Psoas muscle (tissue), 8 donors: ENCODE data around the gene MEIOSIN. TPM values are rescaled to one million over a fixed set of nuclear protein-coding genes. Genes with fewer than 3 reads are reported as not detected.

Experiments used
- ATAC-seq, 4 donors: fragments of 200-7000 bp; cut with Tn5 transposase; one replicate each; pipeline ENCODE4 v1.9.1; 2020; ENCODE audit warnings: moderate library complexity in 3 of 4, mild to moderate bottlenecking in 2 of 4
- DNase-seq, 2 donors: peaks; one replicate each; pipeline ENCODE4 v3.0.0-alpha.2; 2020
- H3K27ac ChIP-seq: fragments of 200-600 bp; one replicate; pipeline ENCODE4 v1.8.0; 2022
- H3K27me3 ChIP-seq, 3 donors: fragments of 200-600 bp in 1 of 3; one replicate each; pipeline versions ENCODE4 v1.6.1 to v1.8.0; 2013 to 2022; ENCODE audit warnings: low read length in 2 of 3, mild to moderate bottlenecking in 2 of 3, moderate library complexity in 1 of 3; ENCODE audit not compliant: insufficient read depth in 3 of 3
- H3K36me3 ChIP-seq, 2 donors: fragments of 200-600 bp in 1 of 2; one replicate each; pipeline versions ENCODE4 v1.6.1 to v1.8.0; 2013 to 2022; ENCODE audit warnings: low read depth in 1 of 2, mild to moderate bottlenecking in 1 of 2, moderate library complexity in 1 of 2; ENCODE audit not compliant: insufficient read depth in 1 of 2
- H3K4me1 ChIP-seq: fragments of 200-600 bp; one replicate; pipeline ENCODE4 v1.8.0; 2022
- H3K4me3 ChIP-seq: fragments of 200-600 bp; one replicate; pipeline ENCODE4 v1.8.0; 2022; ENCODE audit warnings: mild to moderate bottlenecking
- H3K9me3 ChIP-seq: fragments of 200-600 bp; one replicate; pipeline ENCODE4 v1.8.0; 2022
- WGBS, 3 donors: extraction: QIAGEN DNeasy Blood & Tissue Kit; methylation state at CpG; one replicate each; pipeline versions ENCODE4 v1.1.6 to v1.1.7; 2013; 5-methylcytosine and 5-hydroxymethylcytosine counted together
- intact Hi-C, 2 donors: fragments of 100-400 bp; cut with DNase I; formaldehyde crosslinking; loops; one replicate each; pipeline versions ENCODE4 v1.11.0 to v1.14.2; 2022
- polyA plus RNA-seq, 3 donors: library from polyadenylated mRNA; stranded (reverse); fragments of 200-250 nt; gene quantifications; one replicate each; pipeline ENCODE4 v1.2.3, GENCODE V29; 2013
- total RNA-seq, 4 donors: library from RNA; stranded (reverse); fragmentation: NEBNext Ultra II Directional in 2 of 4; extraction: Animal tissue kit (Norgen Biotek cat#: 25700) in 2 of 4; gene quantifications; one replicate each; pipeline versions ENCODE4 v1.2.1 to v1.2.4, GENCODE V29; 2021 to 2023
- TF ChIP-seq, protein P1 (sequence below): fragments of 200-600 bp; IDR thresholded peaks from one replicate; pipeline ENCODE4 v1.8.0; 2022; ENCODE audit warnings: antibody characterized with exemption
- donor health status: healthy with polysubstance abuse.
- donor health status: DM: no; HTN: no; CAD: no; lungs with moderate emphysema.
- donor health status: Bipolar disorder and iron deficiency.
- donor health status: healthy.
- donor health status: DM: yes; HTN: yes; CAD: no.
- donor health status: DM: no; HTN: no; CAD: no.
- donor health status: DM: no; HTN: no; CAD: no.
- donor health status: DM: yes; HTN: yes; CAD: no.

Gene MEIOSIN
- total and polyA plus RNA-seq, 7 donors = 0.01 TPM; not detected in 6

DNA sequence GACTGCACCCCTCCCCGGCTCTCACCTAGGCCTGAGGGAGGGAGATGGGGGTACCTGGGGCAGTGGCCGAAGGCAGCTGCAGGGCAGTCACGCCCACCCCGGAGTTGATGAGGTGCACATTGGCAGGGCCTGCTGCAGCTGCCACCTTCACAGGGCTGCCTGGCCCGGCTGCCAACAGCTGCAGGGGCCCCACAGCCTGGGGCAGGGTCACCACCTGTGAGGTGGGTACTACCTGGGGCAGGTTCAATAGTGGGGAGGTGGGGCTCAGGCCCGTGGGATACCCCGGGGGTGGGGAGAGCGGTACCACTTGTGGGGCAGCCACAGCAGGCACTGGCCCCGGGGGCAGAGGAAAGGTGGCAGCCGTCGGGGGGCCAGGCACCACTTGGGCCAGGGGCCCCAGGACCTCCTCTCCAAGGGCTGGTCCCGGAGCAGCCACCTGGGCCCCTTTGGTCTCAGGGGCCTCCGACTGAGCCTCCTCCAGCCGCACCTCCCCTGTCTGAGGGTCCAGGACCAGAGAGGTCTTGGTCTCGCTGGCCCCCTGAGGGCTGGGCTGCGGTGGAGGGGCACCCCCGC, 33.1 kb downstream of the MEIOSIN start:
- Histone ChIP-seq H3K36me3 (peaks cover 0 to 8% of the 10 kb centered on the region in 2 donors), H3K9me3 (no peaks in the 10 kb centered on the region), H3K27ac (peak overlapping the region; percentile 95), H3K27me3 (no peaks in the 10 kb centered on the region), H3K4me3 (peak overlapping the region; percentile 87), H3K4me1 (peaks cover 34% of the 10 kb centered on the region)
- intact Hi-C loops = loop anchor here in 1 of 2 donors (2.0 to 5.0 kb wide), 2 partner anchors 34 to 46 kb away; partner anchors contain the start of genes FBXO46 and MEIOSIN
- no peak for DNase-seq
- 56 to 57% (median 56%) methylated on average over 10 to 17 of the region's 17 CpGs for WGBS, 3 donors
- TF ChIP-seq, protein P1, sequence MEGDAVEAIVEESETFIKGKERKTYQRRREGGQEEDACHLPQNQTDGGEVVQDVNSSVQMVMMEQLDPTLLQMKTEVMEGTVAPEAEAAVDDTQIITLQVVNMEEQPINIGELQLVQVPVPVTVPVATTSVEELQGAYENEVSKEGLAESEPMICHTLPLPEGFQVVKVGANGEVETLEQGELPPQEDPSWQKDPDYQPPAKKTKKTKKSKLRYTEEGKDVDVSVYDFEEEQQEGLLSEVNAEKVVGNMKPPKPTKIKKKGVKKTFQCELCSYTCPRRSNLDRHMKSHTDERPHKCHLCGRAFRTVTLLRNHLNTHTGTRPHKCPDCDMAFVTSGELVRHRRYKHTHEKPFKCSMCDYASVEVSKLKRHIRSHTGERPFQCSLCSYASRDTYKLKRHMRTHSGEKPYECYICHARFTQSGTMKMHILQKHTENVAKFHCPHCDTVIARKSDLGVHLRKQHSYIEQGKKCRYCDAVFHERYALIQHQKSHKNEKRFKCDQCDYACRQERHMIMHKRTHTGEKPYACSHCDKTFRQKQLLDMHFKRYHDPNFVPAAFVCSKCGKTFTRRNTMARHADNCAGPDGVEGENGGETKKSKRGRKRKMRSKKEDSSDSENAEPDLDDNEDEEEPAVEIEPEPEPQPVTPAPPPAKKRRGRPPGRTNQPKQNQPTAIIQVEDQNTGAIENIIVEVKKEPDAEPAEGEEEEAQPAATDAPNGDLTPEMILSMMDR = no peak
- ATAC-seq = no peak

DNA sequence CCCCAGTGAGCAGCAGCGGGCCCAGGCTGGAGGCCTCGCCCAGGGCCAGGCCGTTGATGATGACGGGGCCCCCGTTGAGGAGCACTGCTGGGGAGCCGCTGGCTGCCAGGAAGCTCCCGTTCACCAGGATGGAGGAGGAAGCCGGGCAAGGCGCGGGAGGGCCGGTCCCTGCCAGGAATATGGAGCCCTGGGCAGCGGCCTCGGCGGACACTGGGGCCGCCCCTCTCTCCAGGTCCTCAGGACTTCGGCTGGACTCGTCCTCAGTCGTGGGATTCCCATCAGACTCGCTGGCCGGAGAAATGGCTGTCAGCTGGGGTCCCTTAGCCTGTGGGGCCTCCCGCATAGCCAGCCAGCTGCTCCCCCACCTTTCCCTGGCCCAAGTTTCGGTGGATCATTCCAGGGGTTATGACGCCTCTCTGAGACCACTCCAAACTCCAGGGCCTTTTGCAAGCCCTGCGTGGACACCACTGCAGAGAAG, 33.7 kb downstream of the MEIOSIN start:
- no peak for DNase-seq
- 15 to 19% (median 16%) methylated on average over 18 to 24 of the region's 24 CpGs for WGBS, 3 donors
- TF ChIP-seq, protein P1 = no peak
- peaks cover 34% of the 10 kb centered on the region for H3K4me1 ChIP-seq
- ATAC-seq = no peak
- H3K27ac ChIP-seq = peak overlapping the region; percentile 95
- peaks cover 0 to 14% of the 10 kb centered on the region in 2 donors for H3K36me3 ChIP-seq
- H3K27me3 ChIP-seq = no peaks in the 10 kb centered on the region
- intact Hi-C loops = loop anchor here in 1 of 2 donors (2.0 to 5.0 kb wide), 2 partner anchors 35 to 46 kb away; partner anchors contain the start of genes FBXO46 and MEIOSIN
- no peaks in the 10 kb centered on the region for H3K9me3 ChIP-seq
- H3K4me3 ChIP-seq = peak overlapping the region; percentile 87

DNA sequence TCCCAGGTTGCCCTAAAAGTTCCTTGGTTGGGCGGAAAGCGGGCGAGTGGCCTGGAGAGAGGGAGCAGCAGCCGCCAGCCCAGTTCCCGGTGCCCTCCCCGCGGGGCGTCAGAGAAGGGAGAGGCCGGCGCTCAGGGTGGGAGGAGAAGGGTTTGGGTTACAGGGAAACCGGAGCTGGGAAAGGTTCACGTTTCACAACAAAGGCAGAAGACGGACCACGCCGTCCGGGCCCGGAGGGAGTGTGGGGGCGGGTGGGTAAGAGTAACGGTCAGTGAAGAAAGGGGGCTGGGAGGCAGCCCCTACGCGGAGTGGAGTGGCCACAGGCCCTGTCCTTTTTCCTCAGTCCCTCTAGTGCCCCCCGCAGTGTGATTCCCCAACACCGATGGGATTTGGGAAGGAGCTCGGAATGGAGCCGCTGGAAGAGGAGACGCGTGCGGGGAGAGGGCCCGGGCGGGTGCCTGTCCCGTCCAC, 34.2 kb downstream of the MEIOSIN start:
- intact Hi-C loops = loop anchor here in 1 of 2 donors (2.0 to 5.0 kb wide), 2 partner anchors 35 to 47 kb away; partner anchors contain the start of genes FBXO46 and MEIOSIN
- TF ChIP-seq, protein P1 = no peak
- H3K27me3 ChIP-seq = no peaks in the 10 kb centered on the region
- H3K27ac ChIP-seq = peak overlapping the region; percentile 95
- 0 to 5% (median 4%) methylated on average over 25 to 31 of the region's 31 CpGs for WGBS, 3 donors
- DNase-seq = peak; percentile 83 to 87
- peak overlapping the region; percentile 87 for H3K4me3 ChIP-seq
- H3K36me3 ChIP-seq = peaks cover 0 to 19% of the 10 kb centered on the region in 2 donors
- peaks cover 34% of the 10 kb centered on the region for H3K4me1 ChIP-seq
- ATAC-seq = peak; percentile 2 to 20 (median 8)
- no peaks in the 10 kb centered on the region for H3K9me3 ChIP-seq

DNA sequence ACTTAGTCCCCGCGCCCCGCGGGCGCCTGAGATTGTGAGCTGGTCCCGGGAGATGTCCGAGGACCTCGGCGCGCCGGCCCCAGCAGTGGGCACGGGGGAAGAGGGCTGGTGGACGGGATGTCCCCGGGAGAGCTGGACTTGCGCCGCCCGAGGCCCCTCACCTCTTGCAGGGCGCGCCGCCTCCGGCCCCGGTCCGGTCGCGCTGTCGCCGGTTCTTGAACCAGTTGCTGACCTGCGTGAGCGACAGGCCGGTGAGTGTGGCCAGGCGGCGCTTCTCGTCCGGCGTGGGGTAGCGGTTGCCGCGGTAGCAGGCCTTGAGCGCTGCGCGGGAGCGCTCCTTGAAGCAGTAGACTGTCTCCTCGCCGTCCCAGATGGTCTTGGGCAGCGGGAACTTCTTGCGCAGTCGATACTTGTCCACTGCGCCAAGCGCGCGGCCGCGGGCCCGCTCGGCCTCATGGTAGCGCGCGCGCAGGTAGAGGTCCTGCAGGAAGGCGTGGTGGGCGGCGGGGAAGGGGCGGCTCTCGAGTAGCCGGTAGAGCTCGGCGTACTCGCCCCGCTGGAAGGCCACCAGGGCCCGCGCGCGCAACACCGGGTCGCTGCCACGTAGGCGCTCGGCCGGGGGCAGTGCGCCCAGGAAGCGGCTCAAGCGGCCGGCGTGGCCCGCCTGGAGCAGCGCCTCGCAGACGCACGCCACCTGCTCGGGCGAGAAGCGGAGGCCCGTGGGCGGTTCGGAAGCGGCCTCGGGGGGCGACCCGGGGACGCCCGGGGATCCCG, 34.8 kb downstream of the MEIOSIN start:
- DNase-seq = peak; percentile 79 to 88
- 0 to 1% (median 0%) methylated on average over 70 to 102 of the region's 102 CpGs for WGBS, 3 donors
- peak; percentile 11 to 16 (median 16) for ATAC-seq
- Histone ChIP-seq H3K27ac (peak overlapping the region; percentile 95), H3K4me3 (peak overlapping the region; percentile 87), H3K36me3 (peaks cover 0 to 25% of the 10 kb centered on the region in 2 donors), H3K4me1 (peaks cover 35% of the 10 kb centered on the region), H3K27me3 (no peaks in the 10 kb centered on the region), H3K9me3 (no peaks in the 10 kb centered on the region)
- intact Hi-C loops = loop anchor here in 1 of 2 donors (2.0 to 5.0 kb wide), 2 partner anchors 36 to 47 kb away; partner anchors contain the start of genes FBXO46 and MEIOSIN
- TF ChIP-seq, protein P1 = no peak
